ENCODE measurements around the gene RBFOX2. TPM values are rescaled to one million over a fixed set of nuclear protein-coding genes. Genes with fewer than 3 reads are reported as not detected.

RBFOX2 gene
- total and polyA plus RNA-seq, 2 of the 8 experiments (the other 6 are each of a cell fraction or from before 2014, with no cell fraction given): 121 to 122 TPM

DNA sequence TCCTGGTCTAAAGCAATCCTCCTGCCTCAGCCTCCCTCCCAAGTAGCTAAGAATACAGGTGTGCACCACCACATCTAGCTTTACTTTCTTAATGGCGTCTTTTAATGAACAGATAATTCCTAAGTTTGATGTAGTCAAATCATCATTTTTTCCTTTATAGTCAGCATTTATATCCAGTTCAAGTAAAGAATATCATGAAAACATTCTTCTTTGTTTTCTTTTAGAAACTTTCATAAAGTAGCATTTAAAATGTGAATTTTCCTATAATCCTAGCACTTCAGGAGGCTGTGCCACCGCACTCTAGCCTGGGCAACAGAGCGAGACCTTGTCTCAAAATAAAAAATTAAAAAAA, 61.6 kb downstream of the RBFOX2 start:
- Histone ChIP-seq H4K20me1 (replicated peaks in 1 of 2; ENCODE audit: control insufficient read depth in 1 of 2, insufficient read depth in 2 of 2, low read length in 2 of 2) (peaks cover 1 to 2% of the 10 kb centered on the region in 2 experiments), H3K9me3 (ENCODE audit: insufficient read depth in 2 of 2, low read depth in 1 of 2, low read length in 1 of 2) (no peaks in the 10 kb centered on the region), H3K36me3 (ENCODE audit: control insufficient read depth in 2 of 4, insufficient read depth in 4 of 4, low read length in 3 of 4) (no peaks in the 10 kb centered on the region; a peak in 1 of 8 replicates), H2BK120ac (replicated peaks; ENCODE audit: low read depth, low read length) (no peak overlapping the region), H3K56ac (replicated peaks; ENCODE audit: insufficient read length, low read depth, low read length) (no peak overlapping the region), H3K14ac (ENCODE audit: insufficient read length) (no peak overlapping the region), H3K79me2 (ENCODE audit: control insufficient read depth in 1 of 2, insufficient read depth in 2 of 2, low read length in 2 of 2) (peaks cover 3 to 79% of the 10 kb centered on the region in 2 experiments; a peak in 3 of 4 replicates), H3K27me3 (replicated peaks in 1 of 4; ENCODE audit: control insufficient read depth in 3 of 4, extremely low read depth in 1 of 4, insufficient read depth in 3 of 4, low read length in 3 of 4) (no peaks in the 10 kb centered on the region), H2BK12ac (ENCODE audit: low read depth, low read length) (no peak overlapping the region), H3K18ac (ENCODE audit: extremely low read depth, low read length) (no peak overlapping the region), H2BK15ac (ENCODE audit: low read length) (no peak overlapping the region), H4K8ac (ENCODE audit: extremely low read depth, insufficient read depth, low read length) (no peak overlapping the region), H4K5ac (ENCODE audit: insufficient read length, low read depth, low read length) (no peak overlapping the region), H3K4ac (replicated peaks; ENCODE audit: insufficient read length, low read depth, low read length) (no peak overlapping the region), H4K91ac (replicated peaks; ENCODE audit: insufficient read length, low read length) (no peak overlapping the region), H2BK5ac (ENCODE audit: low read depth, low read length) (no peak overlapping the region), H2AK5ac (ENCODE audit: low read depth, low read length) (no peak overlapping the region), H3K27ac (ENCODE audit: low read depth, low read length) (no peak overlapping the region), H3K9ac (replicated peaks in 1 of 4; ENCODE audit: extremely low read depth in 1 of 4, low read depth in 3 of 4, low read length in 3 of 4) (no peak overlapping the region), H3K79me1 (ENCODE audit: low read depth, low read length) (peaks cover 2% of the 10 kb centered on the region; the same call in 1 of the 2 replicates), H3K4me1 (replicated peaks in 1 of 4; ENCODE audit: control insufficient read depth in 3 of 4, insufficient read depth in 4 of 4, low read length in 3 of 4) (peaks cover 2 to 9% (median 4%) of the 10 kb centered on the region in 4 experiments; a peak in 5 of 7 replicates), H3K23me2 (ENCODE audit: low read depth, low read length) (no peaks in the 10 kb centered on the region; the same call in 1 of the 2 replicates), H3K4me3 (ENCODE audit: extremely low read depth in 1 of 4, insufficient read depth in 2 of 4, low read depth in 3 of 4, low read length in 4 of 4) (no peak overlapping the region), H3K23ac (ENCODE audit: insufficient read length) (no peak overlapping the region), H2AFZ (ENCODE audit: low read length) (no peak overlapping the region), H3K4me2 (ENCODE audit: insufficient read depth in 1 of 2, low read depth in 2 of 2, low read length in 2 of 2) (no peak overlapping the region), H2BK20ac (ENCODE audit: low read length) (no peak overlapping the region)
- DNase-seq (ENCODE audit: low read depth in 1 of 2, low spot score in 2 of 2) (no peak), FAIRE-seq (no peak)
- WGBS, 2 experiments (ENCODE audit: extremely low coverage in 1 of 2, insufficient coverage in 1 of 2, insufficient read length in 1 of 2, insufficient replicate concordance in 2 of 2, low coverage in 1 of 2, low lambda C conversion rate in 2 of 2, missing lambda C conversion rate in 1 of 2): 95% methylated on average over 3 of the region's 3 CpGs; no CpG with 5 or more reads in 1 of the 2 experiments
- ChIA-PET POLR2A (ENCODE audit: partially characterized antibody) (interaction anchor here (0.9 kb wide), 1 partner anchor 8 kb away, joined by 4 read pairs; no protein-coding TSS in a partner anchor), CTCF (ENCODE audit: partially characterized antibody) (interaction anchor here (1.1 kb wide), 1 partner anchor 36 kb away, joined by 3 read pairs; no protein-coding TSS in a partner anchor)
- TF ChIP-seq KDM5A (IDR thresholded peaks at IDR 0.05; ENCODE audit: low read length) (no peak), TAF1 (IDR thresholded peaks at IDR 0.05; ENCODE audit: low read depth, low read length) (no peak), ASH2L (IDR thresholded peaks at IDR 0.05; ENCODE audit: low read length) (no peak), JUN (IDR thresholded peaks at IDR 0.05; ENCODE audit: low read depth, low read length) (no peak), SAP30 (IDR thresholded peaks at IDR 0.05; ENCODE audit: insufficient read depth, insufficient replicate concordance, low read length) (no peak), CHD1 (IDR thresholded peaks at IDR 0.05; ENCODE audit: low read depth, low read length) (no peak), GTF2F1 (IDR thresholded peaks at IDR 0.05; ENCODE audit: borderline replicate concordance, low read depth, low read length) (no peak), SP2 (IDR thresholded peaks at IDR 0.05; ENCODE audit: low read length) (no peak), TAF7 (optimal IDR thresholded peaks at IDR 0.05; ENCODE audit: borderline replicate concordance, low read depth, low read length) (no peak), RBBP5 (IDR thresholded peaks at IDR 0.05; ENCODE audit: borderline replicate concordance, low read depth, low read length) (no peak), SIX5 (IDR thresholded peaks at IDR 0.05; ENCODE audit: low read depth, low read length) (no peak)
- TF ChIP-seq, protein P1, sequence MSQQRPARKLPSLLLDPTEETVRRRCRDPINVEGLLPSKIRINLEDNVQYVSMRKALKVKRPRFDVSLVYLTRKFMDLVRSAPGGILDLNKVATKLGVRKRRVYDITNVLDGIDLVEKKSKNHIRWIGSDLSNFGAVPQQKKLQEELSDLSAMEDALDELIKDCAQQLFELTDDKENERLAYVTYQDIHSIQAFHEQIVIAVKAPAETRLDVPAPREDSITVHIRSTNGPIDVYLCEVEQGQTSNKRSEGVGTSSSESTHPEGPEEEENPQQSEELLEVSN (IDR thresholded peaks at IDR 0.05): no peak

Data from H1 (cell line).